HepG2 (cell line): ENCODE results near the gene CEP19. TPM values are rescaled to one million over a fixed set of nuclear protein-coding genes. Genes with fewer than 3 reads are reported as not detected.

Source experiments
- CEBPB ChIP-seq: IDR thresholded peaks from 2 replicates; pipeline ENCODE4 v1.6.1; 2011; ENCODE audit warnings: low read depth, low read length, improper control_type of control experiment, borderline replicate concordance
- CHD4 ChIP-seq: fragments of 200-600 bp; sonication (generic); IDR thresholded peaks from 2 replicates; pipeline ENCODE4 v1.7.0; 2017; ENCODE audit warnings: mild to moderate bottlenecking, low read length, borderline replicate concordance
- DR1 ChIP-seq: sonication (generic); formaldehyde crosslinking; IDR thresholded peaks from 2 replicates; pipeline ENCODE4 v1.8.0; 2021; ENCODE audit warnings: mild to moderate bottlenecking, missing genetic modification reagents, inconsistent platforms
- JUND ChIP-seq: sonication (generic); formaldehyde crosslinking; IDR thresholded peaks from 2 replicates; pipeline ENCODE4 v1.8.0; 2022; ENCODE audit warnings: mild to moderate bottlenecking, missing genetic modification reagents
- MAFG ChIP-seq: sonication (generic); formaldehyde crosslinking; IDR thresholded peaks from 2 replicates; pipeline ENCODE4 v1.5.1; 2020; ENCODE audit warnings: mild to moderate bottlenecking, missing genetic modification reagents
- PLRG1 ChIP-seq: fragments of 450-650 bp; conservative IDR thresholded peaks from 2 replicates; pipeline ENCODE4 v1.6.1; 2016
- RNF2 ChIP-seq: fragments of 450-650 bp; conservative IDR thresholded peaks from 2 replicates; pipeline ENCODE4 v1.6.1; 2016; ENCODE audit warnings: low read depth
- SMAD9 ChIP-seq: sonication (generic); formaldehyde crosslinking; IDR thresholded peaks from 2 replicates; pipeline ENCODE4 v1.5.1; 2020; ENCODE audit warnings: mild to moderate bottlenecking, missing genetic modification reagents
- SP1 ChIP-seq, 2 experiments: fragments of 450-650 bp in 1 of 2; sonication (generic) in 1 of 2; formaldehyde crosslinking in 1 of 2; IDR thresholded peaks; 2 replicates each; pipeline versions ENCODE4 v1.4.0 to v1.6.1; 2016 to 2020; ENCODE audit warnings: missing genetic modification reagents in 1 of 2
- ZNF256 ChIP-seq: sonication (generic); formaldehyde crosslinking; conservative IDR thresholded peaks from 2 replicates; pipeline ENCODE4 v1.4.0; 2020; ENCODE audit warnings: missing genetic modification reagents
- ZNF367 ChIP-seq: sonication (generic); formaldehyde crosslinking; IDR thresholded peaks from 2 replicates; pipeline ENCODE4 v1.4.0; 2020; ENCODE audit warnings: missing genetic modification reagents, borderline replicate concordance
- ZSCAN12 ChIP-seq: sonication (generic); formaldehyde crosslinking; IDR thresholded peaks from 2 replicates; pipeline ENCODE4 v1.9.0; 2021; ENCODE audit warnings: mild to moderate bottlenecking, missing genetic modification reagents
- polyA plus RNA-seq, 8 experiments: library from polyadenylated mRNA; depleted of rRNA in 3 of 8; stranded (reverse) in 7 of 8; unstranded in 1 of 8; fragments of >200 nt; fragmentation: Illumina TruSeq in 4 of 8; extraction: Trizol in 4 of 8; gene quantifications; 2 replicates each; pipeline versions ENCODE4 v1.2.1 to v1.2.3, GENCODE V29; 2011 to 2016; ENCODE audit warnings: low read depth in 4 of 8, missing spikeins in 1 of 8, mixed read lengths in 1 of 8; ENCODE audit not compliant: insufficient read depth in 1 of 8
- total RNA-seq, 5 experiments: library from RNA; depleted of rRNA; stranded (reverse); fragments of >200 nt; fragmentation: Illumina TruSeq; extraction: Trizol; gene quantifications; 2 replicates each; pipeline ENCODE4 v1.2.3, GENCODE V29; 2016; ENCODE audit warnings: low read depth in 1 of 5
- TF ChIP-seq, protein P1 (sequence below): conservative IDR thresholded peaks from 2 replicates; pipeline ENCODE4 v1.6.1; 2018; ENCODE audit warnings: missing genetic modification reagents
- TF ChIP-seq, protein P2 (sequence below): sonication (generic); formaldehyde crosslinking; IDR thresholded peaks from 2 replicates; pipeline ENCODE4 v1.5.0; 2020; ENCODE audit warnings: missing genetic modification reagents, mild to moderate bottlenecking, borderline replicate concordance
- TF ChIP-seq, protein P3 (sequence below): sonication (generic); formaldehyde crosslinking; conservative IDR thresholded peaks from 2 replicates; pipeline ENCODE4 v1.4.0; 2020; ENCODE audit warnings: mild to moderate bottlenecking, missing genetic modification reagents, moderate library complexity
- TF ChIP-seq, protein P4 (sequence below): sonication (generic); formaldehyde crosslinking; IDR thresholded peaks from 2 replicates; pipeline ENCODE4 v1.4.0; 2020; ENCODE audit warnings: missing genetic modification reagents, borderline replicate concordance

Gene CEP19
- total and polyA plus RNA-seq, 2 of the 13 experiments (the other 11 are each of a cell fraction or from before 2014, with no cell fraction given), result 0.48 to 1.2 TPM

DNA sequence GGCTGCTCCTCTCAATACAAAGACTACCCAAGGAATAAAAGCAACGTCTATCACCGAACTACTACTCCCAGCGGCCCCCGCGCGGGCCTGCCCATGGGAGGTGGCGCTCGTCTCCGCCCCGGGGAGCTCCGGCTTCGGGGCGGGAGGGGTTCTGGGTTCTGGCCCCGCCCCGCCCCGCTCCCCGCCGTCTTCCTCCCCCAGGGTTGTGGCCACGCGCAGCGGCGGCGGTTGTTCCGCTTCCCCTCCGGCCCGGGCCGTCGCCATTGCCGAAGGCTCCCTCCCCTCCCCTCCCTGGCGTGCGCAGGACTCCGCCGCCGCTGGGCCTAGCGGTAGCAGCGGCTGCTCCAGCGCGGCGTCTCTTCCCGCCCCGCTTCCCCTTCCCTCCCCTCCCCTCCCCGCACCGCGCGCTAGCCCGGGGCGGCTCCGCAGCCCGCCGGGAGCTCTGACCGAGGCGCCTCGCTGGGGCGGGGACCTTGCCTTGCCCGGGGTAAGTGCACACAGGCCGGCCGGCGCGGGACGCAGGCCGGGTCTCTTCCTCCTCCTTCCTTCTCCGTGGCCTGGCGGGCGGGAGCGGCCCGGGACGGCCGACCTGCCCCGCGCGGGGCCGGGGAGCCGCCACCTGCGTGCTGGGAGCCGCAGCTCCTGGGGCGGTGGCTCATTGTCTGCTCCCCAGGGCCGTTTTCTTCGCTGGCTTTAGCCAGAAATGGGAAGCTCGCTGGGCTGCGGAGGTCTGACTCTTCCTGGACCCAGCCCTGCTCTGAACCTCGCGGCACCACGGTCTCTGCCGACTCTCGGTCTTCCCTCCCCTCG is 27.8 kb upstream of the CEP19 start, which contains the start of gene PAK2 (continued):
- TF ChIP-seq ZSCAN12 (CRISPR knock-in tag) (no peak), CHD4 (no peak), MAFG (CRISPR knock-in tag) (no peak), DR1 (no peak; the same call in 1 of the 2 replicates), ZNF256 (no peak), RNF2 (no peak), CEBPB (no peak), SP1 (IDR thresholded peaks at IDR 0.05) (no peak), SP1 (CRISPR knock-in tag; IDR thresholded peaks at IDR 0.05) (peak; percentile 83), ZNF367 (CRISPR knock-in tag) (peak; percentile 77; the same call in 1 of the 2 replicates), JUND (no peak), PLRG1 (no peak), SMAD9 (CRISPR knock-in tag) (no peak)
- TF ChIP-seq, protein P1, sequence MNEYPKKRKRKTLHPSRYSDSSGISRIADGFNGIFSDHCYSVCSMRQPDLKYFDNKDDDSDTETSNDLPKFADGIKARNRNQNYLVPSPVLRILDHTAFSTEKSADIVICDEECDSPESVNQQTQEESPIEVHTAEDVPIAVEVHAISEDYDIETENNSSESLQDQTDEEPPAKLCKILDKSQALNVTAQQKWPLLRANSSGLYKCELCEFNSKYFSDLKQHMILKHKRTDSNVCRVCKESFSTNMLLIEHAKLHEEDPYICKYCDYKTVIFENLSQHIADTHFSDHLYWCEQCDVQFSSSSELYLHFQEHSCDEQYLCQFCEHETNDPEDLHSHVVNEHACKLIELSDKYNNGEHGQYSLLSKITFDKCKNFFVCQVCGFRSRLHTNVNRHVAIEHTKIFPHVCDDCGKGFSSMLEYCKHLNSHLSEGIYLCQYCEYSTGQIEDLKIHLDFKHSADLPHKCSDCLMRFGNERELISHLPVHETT, result peak; percentile 96
- TF ChIP-seq, protein P2, sequence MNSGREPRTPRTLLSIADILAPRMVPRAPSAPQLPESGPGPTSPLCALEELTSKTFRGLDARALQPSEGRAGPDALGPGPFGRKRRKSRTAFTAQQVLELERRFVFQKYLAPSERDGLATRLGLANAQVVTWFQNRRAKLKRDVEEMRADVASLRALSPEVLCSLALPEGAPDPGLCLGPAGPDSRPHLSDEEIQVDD (CRISPR knock-in tag), result no peak
- TF ChIP-seq, protein P3, sequence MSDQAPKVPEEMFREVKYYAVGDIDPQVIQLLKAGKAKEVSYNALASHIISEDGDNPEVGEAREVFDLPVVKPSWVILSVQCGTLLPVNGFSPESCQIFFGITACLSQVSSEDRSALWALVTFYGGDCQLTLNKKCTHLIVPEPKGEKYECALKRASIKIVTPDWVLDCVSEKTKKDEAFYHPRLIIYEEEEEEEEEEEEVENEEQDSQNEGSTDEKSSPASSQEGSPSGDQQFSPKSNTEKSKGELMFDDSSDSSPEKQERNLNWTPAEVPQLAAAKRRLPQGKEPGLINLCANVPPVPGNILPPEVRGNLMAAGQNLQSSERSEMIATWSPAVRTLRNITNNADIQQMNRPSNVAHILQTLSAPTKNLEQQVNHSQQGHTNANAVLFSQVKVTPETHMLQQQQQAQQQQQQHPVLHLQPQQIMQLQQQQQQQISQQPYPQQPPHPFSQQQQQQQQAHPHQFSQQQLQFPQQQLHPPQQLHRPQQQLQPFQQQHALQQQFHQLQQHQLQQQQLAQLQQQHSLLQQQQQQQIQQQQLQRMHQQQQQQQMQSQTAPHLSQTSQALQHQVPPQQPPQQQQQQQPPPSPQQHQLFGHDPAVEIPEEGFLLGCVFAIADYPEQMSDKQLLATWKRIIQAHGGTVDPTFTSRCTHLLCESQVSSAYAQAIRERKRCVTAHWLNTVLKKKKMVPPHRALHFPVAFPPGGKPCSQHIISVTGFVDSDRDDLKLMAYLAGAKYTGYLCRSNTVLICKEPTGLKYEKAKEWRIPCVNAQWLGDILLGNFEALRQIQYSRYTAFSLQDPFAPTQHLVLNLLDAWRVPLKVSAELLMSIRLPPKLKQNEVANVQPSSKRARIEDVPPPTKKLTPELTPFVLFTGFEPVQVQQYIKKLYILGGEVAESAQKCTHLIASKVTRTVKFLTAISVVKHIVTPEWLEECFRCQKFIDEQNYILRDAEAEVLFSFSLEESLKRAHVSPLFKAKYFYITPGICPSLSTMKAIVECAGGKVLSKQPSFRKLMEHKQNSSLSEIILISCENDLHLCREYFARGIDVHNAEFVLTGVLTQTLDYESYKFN, result no peak; the same call in 1 of the 2 replicates
- TF ChIP-seq, protein P4, sequence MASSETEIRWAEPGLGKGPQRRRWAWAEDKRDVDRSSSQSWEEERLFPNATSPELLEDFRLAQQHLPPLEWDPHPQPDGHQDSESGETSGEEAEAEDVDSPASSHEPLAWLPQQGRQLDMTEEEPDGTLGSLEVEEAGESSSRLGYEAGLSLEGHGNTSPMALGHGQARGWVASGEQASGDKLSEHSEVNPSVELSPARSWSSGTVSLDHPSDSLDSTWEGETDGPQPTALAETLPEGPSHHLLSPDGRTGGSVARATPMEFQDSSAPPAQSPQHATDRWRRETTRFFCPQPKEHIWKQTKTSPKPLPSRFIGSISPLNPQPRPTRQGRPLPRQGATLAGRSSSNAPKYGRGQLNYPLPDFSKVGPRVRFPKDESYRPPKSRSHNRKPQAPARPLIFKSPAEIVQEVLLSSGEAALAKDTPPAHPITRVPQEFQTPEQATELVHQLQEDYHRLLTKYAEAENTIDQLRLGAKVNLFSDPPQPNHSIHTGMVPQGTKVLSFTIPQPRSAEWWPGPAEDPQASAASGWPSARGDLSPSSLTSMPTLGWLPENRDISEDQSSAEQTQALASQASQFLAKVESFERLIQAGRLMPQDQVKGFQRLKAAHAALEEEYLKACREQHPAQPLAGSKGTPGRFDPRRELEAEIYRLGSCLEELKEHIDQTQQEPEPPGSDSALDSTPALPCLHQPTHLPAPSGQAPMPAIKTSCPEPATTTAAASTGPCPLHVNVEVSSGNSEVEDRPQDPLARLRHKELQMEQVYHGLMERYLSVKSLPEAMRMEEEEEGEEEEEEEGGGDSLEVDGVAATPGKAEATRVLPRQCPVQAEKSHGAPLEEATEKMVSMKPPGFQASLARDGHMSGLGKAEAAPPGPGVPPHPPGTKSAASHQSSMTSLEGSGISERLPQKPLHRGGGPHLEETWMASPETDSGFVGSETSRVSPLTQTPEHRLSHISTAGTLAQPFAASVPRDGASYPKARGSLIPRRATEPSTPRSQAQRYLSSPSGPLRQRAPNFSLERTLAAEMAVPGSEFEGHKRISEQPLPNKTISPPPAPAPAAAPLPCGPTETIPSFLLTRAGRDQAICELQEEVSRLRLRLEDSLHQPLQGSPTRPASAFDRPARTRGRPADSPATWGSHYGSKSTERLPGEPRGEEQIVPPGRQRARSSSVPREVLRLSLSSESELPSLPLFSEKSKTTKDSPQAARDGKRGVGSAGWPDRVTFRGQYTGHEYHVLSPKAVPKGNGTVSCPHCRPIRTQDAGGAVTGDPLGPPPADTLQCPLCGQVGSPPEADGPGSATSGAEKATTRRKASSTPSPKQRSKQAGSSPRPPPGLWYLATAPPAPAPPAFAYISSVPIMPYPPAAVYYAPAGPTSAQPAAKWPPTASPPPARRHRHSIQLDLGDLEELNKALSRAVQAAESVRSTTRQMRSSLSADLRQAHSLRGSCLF, result no peak
